HG03571 (cell line): ENCODE data around the gene UTP4.

ENCODE experiments used
- ATAC-seq: cut with Tn5 transposase; IDR thresholded peaks from one replicate; pipeline ENCODE4 v1.9.1; 2021; ENCODE audit not compliant: unreplicated experiment

Gene UTP4

DNA sequence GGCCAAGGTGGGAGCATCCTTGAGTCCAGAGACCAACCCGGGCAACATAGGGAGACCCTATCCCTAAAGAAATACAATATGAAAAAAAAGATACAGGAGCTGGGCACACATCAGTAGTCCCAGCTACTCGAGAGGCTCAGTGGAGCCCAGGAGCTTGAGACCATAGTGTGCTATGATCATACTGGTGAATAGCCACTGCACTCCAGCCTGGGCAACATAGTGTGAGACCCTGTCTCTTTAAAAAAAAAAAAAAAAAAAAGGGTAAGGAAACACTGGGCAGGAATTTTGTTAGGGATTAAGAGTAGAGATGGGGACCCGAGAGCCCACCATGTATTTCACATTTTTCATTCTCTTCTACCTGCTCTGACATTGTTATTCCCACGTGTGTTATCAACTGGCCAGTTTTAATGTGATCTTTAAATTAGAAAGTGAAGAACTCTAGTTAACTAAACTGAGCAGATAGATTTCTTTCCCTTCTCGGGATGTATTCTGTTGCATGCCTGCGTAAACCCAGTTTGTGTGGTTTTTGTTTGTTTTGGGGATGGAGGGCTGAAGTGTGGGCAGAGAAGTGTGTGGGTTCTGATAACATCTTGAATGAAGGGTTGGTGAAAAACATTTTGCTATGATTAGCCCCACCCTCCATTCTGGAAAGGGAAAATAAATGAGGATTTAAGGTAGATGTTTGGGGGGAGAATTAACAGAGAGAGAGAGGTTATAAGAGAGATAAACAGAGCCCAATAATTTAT, 37.3 kb downstream of the UTP4 start:
- no peak for ATAC-seq

DNA sequence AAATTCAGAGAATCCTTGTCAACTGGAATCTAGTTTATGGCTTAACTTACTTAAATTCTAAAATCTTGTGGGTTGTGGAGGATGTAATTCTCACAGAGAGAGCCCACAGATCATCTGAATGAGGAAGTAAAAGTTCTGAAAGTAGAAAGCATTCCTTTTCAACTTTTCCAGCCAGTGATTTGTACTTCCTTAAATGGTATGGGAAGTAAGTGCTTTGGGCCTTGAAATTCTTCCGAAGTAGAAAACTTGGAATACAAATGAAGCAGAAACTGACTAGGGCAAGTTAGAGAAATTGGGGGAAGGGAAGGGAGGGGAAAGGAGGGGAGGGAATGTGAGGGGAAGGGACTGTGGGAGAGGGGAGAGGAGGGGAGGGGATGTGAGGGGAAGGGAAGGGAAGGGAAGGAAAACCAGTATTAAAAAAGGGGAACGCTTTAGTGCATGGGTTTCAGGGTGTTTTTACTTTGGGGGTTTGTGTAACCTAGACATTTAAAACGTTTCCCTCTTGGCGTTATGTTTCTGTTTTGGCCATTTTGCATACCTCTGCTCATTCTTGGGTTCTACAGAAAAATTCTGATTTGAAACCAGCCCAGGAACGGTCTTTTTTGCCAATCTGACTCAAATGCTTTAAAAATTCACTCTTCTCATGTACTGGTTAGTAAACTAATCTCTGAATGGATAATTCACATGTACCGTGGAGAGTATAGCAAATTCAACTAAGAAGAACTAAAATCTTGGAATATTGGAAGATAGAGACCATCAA, 39.1 kb downstream of the UTP4 start:
- no peak for ATAC-seq

GRCh38 chr16:69176033-69176800, 43.8 kb downstream of the UTP4 start:
- no peak for ATAC-seq

DNA sequence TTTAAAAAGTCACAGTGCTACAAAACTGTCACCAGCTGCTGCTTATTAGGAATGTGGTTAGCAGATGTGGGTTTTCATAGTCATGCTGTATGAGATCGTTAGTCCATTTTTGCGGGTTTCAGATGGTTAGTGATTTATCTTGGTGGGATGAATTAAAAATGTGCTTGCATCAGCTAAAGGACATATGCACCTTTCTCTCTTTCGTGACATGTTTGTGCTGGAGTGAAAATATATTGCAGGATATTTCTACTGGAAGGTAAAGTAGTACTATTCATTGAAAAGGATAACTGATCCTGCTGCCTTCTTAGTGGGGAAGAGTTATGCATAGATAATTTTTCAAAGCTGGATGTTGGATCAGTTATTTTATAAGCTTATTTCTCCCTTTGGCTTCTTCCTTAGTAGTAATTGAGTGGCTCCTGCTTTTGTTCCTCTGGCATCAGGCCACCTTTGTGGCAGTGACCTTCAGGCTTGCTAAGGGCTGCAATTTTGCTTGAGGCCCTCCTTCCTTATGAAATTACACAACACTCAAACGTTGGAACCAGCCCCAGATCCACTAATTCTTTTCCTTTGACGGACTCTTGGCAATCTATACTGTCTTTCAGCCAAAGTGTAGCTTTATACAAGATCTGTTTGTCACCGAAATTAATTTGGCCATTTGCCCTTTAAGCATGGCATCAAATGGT, 47.0 kb downstream of the UTP4 start:
- ATAC-seq: no peak

GRCh38 chr16:69180011-69180338, 47.5 kb downstream of the UTP4 start:
- ATAC-seq: no peak

GRCh38 chr16:69182730-69183416, 50.4 kb downstream of the UTP4 start:
- no peak for ATAC-seq

GRCh38 chr16:69186642-69187445, 54.4 kb downstream of the UTP4 start, which contains the start of gene SNTB2:
Gene SNTB2 (plus strand): TSS chr16:69187164. CDS start chr16:69187167, 3 bp downstream.
- peak; percentile 86 for ATAC-seq

GRCh38 chr16:69187446-69188235, 55.2 kb downstream of the UTP4 start:
- ATAC-seq: peak; percentile 26

GRCh38 chr16:69188236-69188549, 55.7 kb downstream of the UTP4 start:
- no peak for ATAC-seq

DNA sequence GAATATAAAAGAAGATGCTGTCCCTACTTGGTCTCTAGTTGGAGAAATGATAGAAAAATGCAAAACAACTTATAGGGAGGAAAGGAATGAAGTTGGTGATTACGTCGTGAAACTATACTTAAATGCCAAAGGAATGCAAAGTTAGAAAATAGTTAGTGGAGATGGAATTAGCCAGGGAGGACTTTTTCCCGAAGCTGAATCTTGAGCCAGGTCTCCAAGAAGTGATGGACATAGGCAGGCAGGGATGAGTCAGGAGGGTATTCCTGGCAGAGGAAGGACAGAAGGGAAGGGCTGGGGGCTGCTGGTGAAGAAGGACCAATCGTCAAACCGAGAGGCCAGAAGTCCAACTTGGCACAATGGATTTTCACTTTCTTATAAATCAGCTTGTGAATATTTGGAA, 56.3 kb downstream of the UTP4 start:
- ATAC-seq: no peak

DNA sequence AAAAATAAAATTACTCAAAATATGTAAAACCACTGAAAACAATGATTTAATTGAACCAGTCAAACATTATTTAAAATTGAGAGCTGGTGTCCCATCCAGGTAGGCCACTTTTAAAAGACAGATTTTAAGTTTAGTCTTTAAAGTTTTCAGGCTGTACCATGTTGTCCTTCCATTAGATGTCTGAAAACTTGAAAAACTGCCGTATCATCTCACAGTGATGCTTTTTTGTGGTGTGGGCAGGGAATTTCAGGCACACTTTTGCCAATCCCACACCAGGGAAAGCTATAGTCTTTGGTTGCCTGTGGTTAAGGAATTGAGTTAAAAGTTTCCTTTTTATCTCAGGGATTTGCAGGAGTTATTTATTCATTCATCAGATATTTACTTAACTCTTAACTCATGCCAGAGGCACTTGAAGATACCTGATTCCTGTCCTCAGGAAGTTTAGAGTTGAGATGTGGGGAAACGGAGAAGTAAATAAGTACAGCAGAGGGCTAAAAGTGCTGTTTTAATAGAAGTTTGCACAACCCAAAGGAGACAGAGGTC, 57.7 kb downstream of the UTP4 start:
- no peak for ATAC-seq

DNA sequence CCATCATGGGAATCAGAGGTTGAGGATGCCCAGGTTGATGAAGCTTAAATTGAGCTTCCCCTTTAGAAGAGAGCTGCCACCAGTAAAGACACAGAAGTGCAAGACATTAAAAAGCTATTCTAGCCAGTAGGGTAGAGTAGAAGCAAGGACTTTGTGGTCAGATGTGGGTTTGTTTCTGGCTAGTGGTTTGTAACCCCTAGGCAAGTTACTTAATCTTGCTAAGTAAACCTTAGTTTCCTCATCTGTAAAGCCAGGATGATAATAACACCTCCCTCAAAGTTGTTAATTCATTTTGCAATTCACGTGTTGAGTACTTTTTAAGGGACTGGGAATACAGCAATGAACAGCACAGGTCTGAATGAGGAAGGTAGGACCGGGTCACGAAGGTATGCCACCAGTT, 58.1 kb downstream of the UTP4 start:
- ATAC-seq: no peak

- ATAC-seq: no peak
These were observed 58.7 kb downstream of the UTP4 start for GRCh38 chr16:69191136-69191535.

- no peak for ATAC-seq
These were observed 61.4 kb downstream of the UTP4 start for GRCh38 chr16:69193855-69194254.

DNA sequence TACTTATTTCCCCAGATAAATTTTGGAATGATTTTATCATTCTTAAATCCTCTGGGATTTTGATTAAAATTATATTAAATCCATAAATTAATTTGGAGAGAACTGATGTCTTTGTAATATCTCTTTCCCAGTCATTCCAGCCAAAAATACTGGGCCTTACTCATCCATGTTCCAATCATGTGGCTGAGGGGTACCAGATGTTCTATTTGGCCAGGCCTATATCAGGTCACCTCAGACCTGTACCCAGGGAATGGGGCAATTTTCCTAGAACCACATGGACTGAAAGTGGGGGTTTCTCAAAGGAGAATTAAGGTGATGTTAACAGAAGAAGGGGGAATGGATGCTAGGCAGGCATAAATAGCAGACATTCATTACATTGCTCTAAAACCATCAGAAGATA, 62.0 kb downstream of the UTP4 start:
- no peak for ATAC-seq

- ATAC-seq: no peak
These were observed 63.0 kb downstream of the UTP4 start for GRCh38 chr16:69195369-69196029.

GRCh38 chr16:69197573-69197972, 65.1 kb downstream of the UTP4 start:
- ATAC-seq: no peak

DNA sequence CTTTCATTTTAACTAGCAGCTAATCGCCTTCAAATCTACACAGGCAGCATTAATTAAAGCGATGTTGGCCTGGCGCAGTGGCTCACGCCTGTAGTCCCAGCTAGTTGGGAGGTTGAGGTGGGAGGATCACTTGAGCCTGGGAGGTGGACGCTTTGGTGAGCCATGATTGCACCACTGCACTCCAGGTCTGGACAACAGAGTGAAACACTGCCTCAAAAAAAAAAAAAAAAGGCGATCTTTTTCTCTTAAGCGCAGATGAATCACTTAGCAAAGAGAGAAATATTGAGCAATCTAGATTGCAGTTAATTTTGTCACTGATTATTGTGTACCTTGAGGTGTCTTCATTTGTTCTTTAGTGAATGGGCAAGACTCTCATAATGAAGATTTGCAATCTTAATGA, 66.9 kb downstream of the UTP4 start:
- no peak for ATAC-seq
